Chondrocyte (in vitro differentiated cells): ENCODE results near the gene PDE2A. TPM values are rescaled to one million over a fixed set of nuclear protein-coding genes. Genes with fewer than 3 reads are reported as not detected.

Source experiments
- DNase-seq: peaks from one replicate; pipeline ENCODE4 v3.0.0; 2021; ENCODE audit warnings: mixed read lengths, low spot score
- H3K27ac Mint-ChIP-seq: one replicate; pipeline ENCODE4 v1.8.0; 2021; ENCODE audit warnings: mild to moderate bottlenecking, moderate library complexity, mixed read lengths; ENCODE audit not compliant: unreplicated experiment
- H3K27me3 Mint-ChIP-seq: 2 replicates; pipeline ENCODE4 v1.8.0; 2021; ENCODE audit warnings: low read depth, mixed read lengths
- H3K36me3 Mint-ChIP-seq: 2 replicates; pipeline ENCODE4 v1.8.0; 2021; ENCODE audit warnings: low read depth, mixed read lengths
- H3K4me1 Mint-ChIP-seq: 2 replicates; pipeline ENCODE4 v1.8.0; 2021; ENCODE audit warnings: low read depth, mild to moderate bottlenecking, mixed read lengths
- H3K4me3 Mint-ChIP-seq: one replicate; pipeline ENCODE4 v1.8.0; 2021; ENCODE audit warnings: mild to moderate bottlenecking, moderate library complexity, mixed read lengths; ENCODE audit not compliant: unreplicated experiment
- H3K9me3 Mint-ChIP-seq: 2 replicates; pipeline ENCODE4 v1.8.0; 2021; ENCODE audit warnings: low read depth, mixed read lengths
- CTCF ChIP-seq: fragments of 200-600 bp; sonication (generic); IDR thresholded peaks from 2 replicates; pipeline ENCODE4 v1.5.0; 2021; ENCODE audit warnings: antibody characterized with exemption, mild to moderate bottlenecking, moderate library complexity
- total RNA-seq: library from RNA; stranded (reverse); gene quantifications from 3 replicates; pipeline ENCODE4 v1.2.1, GENCODE V29; 2021

The PDE2A gene
- total RNA-seq, 1 donor from 2014 or later, result not detected

GRCh38 chr11:72704783-72705265 is 30.6 kb upstream of the PDE2A start:
- Mint-ChIP-seq H3K4me1 (peaks cover 34% of the 10 kb centered on the region), H3K4me3 (no peak overlapping the region), H3K9me3 (no peaks in the 10 kb centered on the region), H3K27me3 (no peaks in the 10 kb centered on the region), H3K36me3 (peaks cover 33% of the 10 kb centered on the region), H3K27ac (no peak overlapping the region)
- DNase-seq, result no peak
- TF ChIP-seq CTCF, result no peak

DNA sequence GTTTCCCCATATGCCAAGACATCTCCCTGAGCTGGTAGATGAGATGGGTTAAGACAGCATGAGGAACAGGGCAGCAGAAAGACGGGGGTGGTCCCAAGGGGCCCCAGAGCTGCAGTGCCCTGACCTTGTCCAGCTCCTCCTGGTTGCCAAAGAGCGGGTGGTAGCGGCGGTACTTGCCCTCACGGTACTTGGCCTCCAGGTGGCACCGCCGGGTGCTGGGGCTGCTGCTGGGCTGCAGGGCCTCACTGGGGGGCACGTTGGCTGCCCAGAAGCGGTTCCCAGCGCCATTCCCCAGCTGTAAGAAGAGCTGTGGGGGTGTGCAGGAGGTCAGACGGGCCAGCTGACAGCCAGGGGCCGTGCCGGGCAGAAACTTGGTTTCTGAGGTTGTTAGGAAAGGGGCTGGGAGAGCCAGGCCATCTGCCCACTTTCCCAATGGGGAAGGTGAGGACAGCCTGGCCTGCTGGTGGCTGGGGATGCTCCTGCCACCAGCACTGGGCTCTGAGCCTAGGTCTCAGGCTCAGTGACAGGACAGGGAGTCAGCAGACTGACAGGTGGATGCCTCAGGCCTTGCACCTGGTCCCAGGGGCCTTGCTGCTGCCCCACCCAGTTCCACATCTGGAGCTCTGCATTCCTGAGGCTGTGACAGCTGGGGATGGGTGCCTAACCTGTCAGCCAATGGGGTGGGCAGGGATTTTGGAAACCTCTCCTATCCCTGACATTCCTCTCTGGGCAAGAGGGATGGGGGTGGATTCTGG is 30.0 kb upstream of the PDE2A start:
- H3K4me1 Mint-ChIP-seq, result peaks cover 34% of the 10 kb centered on the region
- no peaks in the 10 kb centered on the region for H3K27me3 Mint-ChIP-seq
- no peak overlapping the region for H3K4me3 Mint-ChIP-seq
- peaks cover 33% of the 10 kb centered on the region for H3K36me3 Mint-ChIP-seq
- no peak for DNase-seq
- H3K27ac Mint-ChIP-seq, result no peak overlapping the region
- no peaks in the 10 kb centered on the region for H3K9me3 Mint-ChIP-seq
- TF ChIP-seq CTCF, result peak; percentile 38

- Mint-ChIP-seq H3K27me3 (no peaks in the 10 kb centered on the region), H3K27ac (no peak overlapping the region), H3K9me3 (no peaks in the 10 kb centered on the region), H3K36me3 (peaks cover 35% of the 10 kb centered on the region), H3K4me1 (peaks cover 34% of the 10 kb centered on the region), H3K4me3 (no peak overlapping the region)
- no peak for DNase-seq
- TF ChIP-seq CTCF, result no peak
These were observed 29.2 kb upstream of the PDE2A start for GRCh38 chr11:72703267-72704008.

- Mint-ChIP-seq H3K27me3 (no peaks in the 10 kb centered on the region), H3K9me3 (no peaks in the 10 kb centered on the region), H3K4me3 (no peak overlapping the region), H3K27ac (no peak overlapping the region), H3K4me1 (peaks cover 34% of the 10 kb centered on the region), H3K36me3 (peaks cover 35% of the 10 kb centered on the region)
- no peak for DNase-seq
- no peak for TF ChIP-seq CTCF
These were observed 28.5 kb upstream of the PDE2A start for GRCh38 chr11:72702577-72703241.

DNA sequence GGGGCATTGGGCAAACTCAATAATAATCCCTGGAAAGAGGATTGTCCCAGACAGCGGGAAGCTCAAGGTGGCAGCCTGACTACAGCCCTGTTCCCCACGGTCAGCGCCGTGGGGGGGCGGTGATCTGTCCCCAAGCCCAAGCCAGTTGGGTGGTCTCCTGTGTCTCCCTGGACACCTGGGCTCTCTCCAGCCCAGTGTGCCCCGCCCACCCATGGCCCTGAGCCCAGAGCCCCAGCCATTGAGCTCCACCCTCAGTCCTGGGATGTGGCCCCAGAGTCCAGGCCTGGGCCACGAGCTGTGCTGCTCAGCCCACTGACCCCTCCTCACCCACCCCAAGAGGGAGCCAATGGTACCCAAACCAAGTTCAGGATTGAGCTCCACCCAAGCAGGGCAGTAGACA is 27.9 kb upstream of the PDE2A start:
- DNase-seq, result no peak
- peaks cover 30% of the 10 kb centered on the region for H3K36me3 Mint-ChIP-seq
- peaks cover 34% of the 10 kb centered on the region for H3K4me1 Mint-ChIP-seq
- no peak for TF ChIP-seq CTCF
- H3K4me3 Mint-ChIP-seq, result no peak overlapping the region
- H3K27me3 Mint-ChIP-seq, result no peaks in the 10 kb centered on the region
- H3K9me3 Mint-ChIP-seq, result no peaks in the 10 kb centered on the region
- H3K27ac Mint-ChIP-seq, result no peak overlapping the region
